NCI-H1417 (cell line): ENCODE measurements around the gene FGF11.
"Not testable (repeated sequence)": the region's sequence is repeated elsewhere in the genome, so short reads cannot be mapped to it uniquely, and the experiment has no call there.

ENCODE experiments used
- DNase-seq, 3 experiments: peaks; one replicate each; lab custom pipeline; 2025; lab: John Stamatoyannopoulos, UW

FGF11 gene

GRCh38 chr17:7460850-7461660, 21.7 kb downstream of the FGF11 start:
- DNase-seq = no peak

GRCh38 chr17:7462474-7463371, 23.4 kb downstream of the FGF11 start:
- no peak for DNase-seq

- DNase-seq = no peak
Observed at GRCh38 chr17:7463372-7463846, 24.1 kb downstream of the FGF11 start.

GRCh38 chr17:7464081-7464480, 24.8 kb downstream of the FGF11 start:
- DNase-seq = no peak

- no peak for DNase-seq
Observed at GRCh38 chr17:7465597-7466275, 26.4 kb downstream of the FGF11 start.

- no peak for DNase-seq
Observed at GRCh38 chr17:7466318-7466638, 27.0 kb downstream of the FGF11 start.

- DNase-seq = no peak
Observed at GRCh38 chr17:7466639-7467341, 27.5 kb downstream of the FGF11 start.

- DNase-seq = no peak
Observed at GRCh38 chr17:7467498-7467897, 28.2 kb downstream of the FGF11 start.

GRCh38 chr17:7468290-7468689, 29.0 kb downstream of the FGF11 start:
- no peak for DNase-seq

- DNase-seq = no peak
Observed at GRCh38 chr17:7468804-7469389, 29.6 kb downstream of the FGF11 start.

- not testable (repeated sequence) for DNase-seq
Observed at GRCh38 chr17:7469843-7470242, 30.5 kb downstream of the FGF11 start.

GRCh38 chr17:7470457-7470973, 31.2 kb downstream of the FGF11 start:
- DNase-seq = not testable (repeated sequence)

GRCh38 chr17:7471729-7472128, 32.4 kb downstream of the FGF11 start:
- DNase-seq = no peak

- not testable (repeated sequence) for DNase-seq
Observed at GRCh38 chr17:7474767-7475166, 35.5 kb downstream of the FGF11 start.

GRCh38 chr17:7475764-7476422, 36.6 kb downstream of the FGF11 start:
- no peak for DNase-seq

GRCh38 chr17:7476494-7476893, 37.2 kb downstream of the FGF11 start:
- DNase-seq = no peak

- no peak for DNase-seq
Observed at GRCh38 chr17:7476951-7477350, 37.6 kb downstream of the FGF11 start.

- DNase-seq = peak in 1 of 3 experiments; percentile 20
Observed at GRCh38 chr17:7477392-7478275, 38.3 kb downstream of the FGF11 start.
